ENCODE data around the gene PSMG3. TPM values are rescaled to one million over a fixed set of nuclear protein-coding genes. Genes with fewer than 3 reads are reported as not detected.

PSMG3 gene
- total and polyA plus RNA-seq, 8 donors: 19.8 to 31.2 (median 25.1) TPM

DNA sequence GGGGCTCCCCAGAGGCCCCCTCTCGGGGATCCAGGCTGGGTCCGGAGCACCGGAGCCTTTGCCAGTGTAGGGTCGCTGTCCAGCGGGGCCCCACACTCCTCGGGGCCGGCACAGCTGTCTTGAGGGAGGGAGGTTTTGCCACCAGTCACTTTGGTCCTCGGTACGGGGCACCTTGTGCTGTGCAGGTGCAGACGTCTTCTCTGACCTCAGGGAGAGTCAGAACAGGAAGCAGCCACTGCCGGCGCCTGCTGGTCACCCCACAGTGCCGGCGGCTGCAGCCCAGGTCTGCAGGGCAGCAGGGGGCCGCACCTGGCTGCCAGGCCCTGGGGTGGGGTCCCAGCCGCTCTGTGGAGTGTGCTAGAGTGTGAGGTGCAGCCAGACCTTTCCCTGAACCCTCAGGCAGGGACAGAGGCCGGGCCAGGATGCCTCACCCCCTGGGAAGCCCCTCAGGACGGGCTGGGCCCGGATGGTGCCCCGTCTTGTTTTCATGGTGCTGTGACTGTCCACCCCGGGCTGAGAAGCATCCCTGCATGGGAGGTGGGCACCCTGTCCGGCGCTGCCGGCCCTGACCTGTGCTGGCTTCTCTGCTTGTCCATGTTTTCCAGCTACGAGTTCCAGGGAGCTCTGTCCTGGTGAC, 31.2 kb downstream of the PSMG3 start:
- TF ChIP-seq, protein P1, sequence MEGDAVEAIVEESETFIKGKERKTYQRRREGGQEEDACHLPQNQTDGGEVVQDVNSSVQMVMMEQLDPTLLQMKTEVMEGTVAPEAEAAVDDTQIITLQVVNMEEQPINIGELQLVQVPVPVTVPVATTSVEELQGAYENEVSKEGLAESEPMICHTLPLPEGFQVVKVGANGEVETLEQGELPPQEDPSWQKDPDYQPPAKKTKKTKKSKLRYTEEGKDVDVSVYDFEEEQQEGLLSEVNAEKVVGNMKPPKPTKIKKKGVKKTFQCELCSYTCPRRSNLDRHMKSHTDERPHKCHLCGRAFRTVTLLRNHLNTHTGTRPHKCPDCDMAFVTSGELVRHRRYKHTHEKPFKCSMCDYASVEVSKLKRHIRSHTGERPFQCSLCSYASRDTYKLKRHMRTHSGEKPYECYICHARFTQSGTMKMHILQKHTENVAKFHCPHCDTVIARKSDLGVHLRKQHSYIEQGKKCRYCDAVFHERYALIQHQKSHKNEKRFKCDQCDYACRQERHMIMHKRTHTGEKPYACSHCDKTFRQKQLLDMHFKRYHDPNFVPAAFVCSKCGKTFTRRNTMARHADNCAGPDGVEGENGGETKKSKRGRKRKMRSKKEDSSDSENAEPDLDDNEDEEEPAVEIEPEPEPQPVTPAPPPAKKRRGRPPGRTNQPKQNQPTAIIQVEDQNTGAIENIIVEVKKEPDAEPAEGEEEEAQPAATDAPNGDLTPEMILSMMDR (IDR thresholded peaks at IDR 0.05): no peak
- DNase-seq (no peak), ATAC-seq (no peak)
- Histone ChIP-seq H3K9me3 (no peaks in the 10 kb centered on the region), H3K4me3 (peak overlapping the region in 1 of 2 donors; percentile 38), H3K4me1 (peaks cover 35 to 53% of the 10 kb centered on the region in 2 donors), H3K27ac (peak overlapping the region; percentile 89 to 94), H3K36me3 (peaks cover 0 to 73% of the 10 kb centered on the region in 2 donors), H3K27me3 (no peaks in the 10 kb centered on the region)
- intact Hi-C loops (cut with DNase I): no loop called here

GRCh38 chr7:1537535-1538412, 32.1 kb downstream of the PSMG3 start:
- ATAC-seq: peak; percentile 19
- no peaks in the 10 kb centered on the region for H3K9me3 ChIP-seq
- intact Hi-C loops (cut with DNase I): no loop called here
- H3K4me1 ChIP-seq: peaks cover 39 to 62% of the 10 kb centered on the region in 2 donors
- H3K27me3 ChIP-seq: no peaks in the 10 kb centered on the region
- H3K36me3 ChIP-seq: peaks cover 0 to 64% of the 10 kb centered on the region in 2 donors
- H3K4me3 ChIP-seq: peak overlapping the region; percentile 15 to 38
- DNase-seq: peak; percentile 81 to 92 (median 86)
- TF ChIP-seq, protein P1 (IDR thresholded peaks at IDR 0.05): no peak
- peak overlapping the region; percentile 89 to 94 for H3K27ac ChIP-seq

DNA sequence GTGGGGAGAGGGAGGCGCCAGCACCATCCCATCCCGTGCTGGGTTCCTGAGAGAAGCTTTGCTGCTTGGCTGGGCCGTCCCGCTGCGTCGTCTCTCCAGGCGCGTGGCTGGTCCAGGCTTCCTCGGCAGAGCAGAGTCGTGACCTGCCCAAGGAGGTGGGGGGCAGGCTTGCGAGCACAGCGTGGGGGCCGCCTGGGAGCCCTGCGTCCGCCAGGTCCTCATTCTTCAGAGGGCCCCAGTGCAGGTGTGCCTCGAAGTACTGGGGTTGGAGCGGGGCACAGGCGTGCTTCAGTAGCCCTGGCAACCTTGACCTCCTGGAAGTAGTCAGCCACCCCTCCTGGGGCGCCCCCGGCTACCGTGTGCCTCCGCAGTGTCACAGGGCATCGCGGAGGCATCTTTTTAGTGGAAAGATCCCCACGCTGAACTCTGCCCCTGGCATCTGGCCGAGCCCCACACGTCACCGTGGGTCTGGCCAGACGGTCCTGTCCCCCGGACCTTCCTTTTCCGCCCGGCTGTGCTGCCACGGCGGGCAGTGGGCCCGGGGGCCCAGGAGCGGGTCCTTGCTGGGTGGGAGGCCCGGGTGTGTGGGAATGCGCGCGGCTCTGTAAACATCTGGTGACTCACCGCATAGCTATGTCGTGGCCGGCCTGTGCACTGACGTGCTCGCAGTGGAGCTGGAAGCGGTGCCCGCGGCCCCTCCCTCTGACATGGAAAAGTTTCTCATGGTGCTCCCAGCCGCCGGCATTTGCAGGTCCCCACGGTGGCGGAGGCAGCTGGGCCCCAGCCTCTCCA, 32.9 kb downstream of the PSMG3 start:
- Histone ChIP-seq H3K9me3 (no peaks in the 10 kb centered on the region), H3K4me1 (peaks cover 45 to 71% of the 10 kb centered on the region in 2 donors), H3K27me3 (no peaks in the 10 kb centered on the region), H3K36me3 (peaks cover 0 to 55% of the 10 kb centered on the region in 2 donors), H3K27ac (peak overlapping the region; percentile 89 to 94), H3K4me3 (peak overlapping the region; percentile 15 to 38)
- ATAC-seq: peak; percentile 81
- DNase-seq: peak; percentile 90 to 95 (median 94)
- intact Hi-C loops (cut with DNase I): no loop called here
- TF ChIP-seq, protein P1 (IDR thresholded peaks at IDR 0.05): no peak

- no peaks in the 10 kb centered on the region for H3K27me3 ChIP-seq
- H3K36me3 ChIP-seq: peaks cover 0 to 50% of the 10 kb centered on the region in 2 donors
- TF ChIP-seq, protein P1 (IDR thresholded peaks at IDR 0.05): no peak
- no peak for ATAC-seq
- no peaks in the 10 kb centered on the region for H3K9me3 ChIP-seq
- H3K4me1 ChIP-seq: peaks cover 47 to 76% of the 10 kb centered on the region in 2 donors
- no peak for DNase-seq
- intact Hi-C loops (cut with DNase I): no loop called here
- no peak overlapping the region for H3K4me3 ChIP-seq
- H3K27ac ChIP-seq: peak overlapping the region; percentile 89 to 94
Observed at GRCh38 chr7:1536455-1536742, 33.4 kb downstream of the PSMG3 start.
